GM19438 (cell line): ENCODE results near the gene ATP8A1.
"Not testable (repeated sequence)": the region's sequence is repeated elsewhere in the genome, so short reads cannot be mapped to it uniquely, and the experiment has no call there.

Experiments
- ATAC-seq: cut with Tn5 transposase; IDR thresholded peaks from one replicate; pipeline ENCODE4 v1.9.1; 2021; ENCODE audit warnings: low read depth; ENCODE audit not compliant: unreplicated experiment

Gene ATP8A1

GRCh38 chr4:42656944-42657792 is at the start of gene ATP8A1:
Gene ATP8A1, minus strand, starts transcription at chr4:42657105. Its CDS starts 232 bp downstream, at chr4:42656873.
- peak; percentile 63 for ATAC-seq

- ATAC-seq, result no peak
These were observed 49.2 kb upstream of the ATP8A1 start for GRCh38 chr4:42706086-42706485.

- no peak for ATAC-seq
These were observed 46.9 kb upstream of the ATP8A1 start for GRCh38 chr4:42703813-42704212.

GRCh38 chr4:42702895-42703294 is 46.0 kb upstream of the ATP8A1 start:
- ATAC-seq, result no peak

- ATAC-seq, result not testable (repeated sequence)
These were observed 44.9 kb upstream of the ATP8A1 start for GRCh38 chr4:42701780-42702179.

GRCh38 chr4:42690537-42690936 is 33.6 kb upstream of the ATP8A1 start:
- ATAC-seq, result no peak

- ATAC-seq, result no peak
These were observed 26.5 kb upstream of the ATP8A1 start for GRCh38 chr4:42683393-42683792.

GRCh38 chr4:42678512-42678911 is 21.6 kb upstream of the ATP8A1 start:
- no peak for ATAC-seq

- no peak for ATAC-seq
These were observed 19.4 kb upstream of the ATP8A1 start for GRCh38 chr4:42676066-42676951.

GRCh38 chr4:42673082-42673425 is 16.1 kb upstream of the ATP8A1 start:
- no peak for ATAC-seq

- no peak for ATAC-seq
These were observed 15.6 kb upstream of the ATP8A1 start for GRCh38 chr4:42672359-42673081.

GRCh38 chr4:42671431-42672194 is 14.7 kb upstream of the ATP8A1 start:
- no peak for ATAC-seq

GRCh38 chr4:42658261-42658660 is 1.4 kb upstream of the ATP8A1 start:
- ATAC-seq, result no peak

GRCh38 chr4:42656679-42656943 is 294 bp downstream of the ATP8A1 start:
- ATAC-seq, result no peak

GRCh38 chr4:42655921-42656678 is 805 bp downstream of the ATP8A1 start:
- ATAC-seq, result peak; percentile 22

- ATAC-seq, result no peak
These were observed 1.7 kb downstream of the ATP8A1 start for GRCh38 chr4:42655269-42655637.

GRCh38 chr4:42654631-42655268 is 2.2 kb downstream of the ATP8A1 start:
- ATAC-seq, result no peak

- ATAC-seq, result no peak
These were observed 3.0 kb downstream of the ATP8A1 start for GRCh38 chr4:42653626-42654560.
